Gastroesophageal sphincter (tissue), 3 donors: ENCODE measurements around the gene ZNF620.

Experiments
- POLR2A ChIP-seq, 2 donors: fragments of 450-650 bp; IDR thresholded peaks; one replicate each; pipeline ENCODE4 v1.6.1; 2017; ENCODE audit warnings: antibody characterized with exemption in 2 of 2, mild to moderate bottlenecking in 2 of 2, moderate library complexity in 1 of 2
- TF ChIP-seq, protein P1 (sequence below), 4 experiments: fragments of 200-600 bp in 2 of 4; fragments of 450-650 bp in 2 of 4; sonication (generic) in 1 of 4; IDR thresholded peaks; one replicate each; pipeline ENCODE4 v1.5.1; 2017 to 2019; ENCODE audit warnings: antibody characterized with exemption in 4 of 4, mild to moderate bottlenecking in 2 of 4, moderate library complexity in 2 of 4

DNA sequence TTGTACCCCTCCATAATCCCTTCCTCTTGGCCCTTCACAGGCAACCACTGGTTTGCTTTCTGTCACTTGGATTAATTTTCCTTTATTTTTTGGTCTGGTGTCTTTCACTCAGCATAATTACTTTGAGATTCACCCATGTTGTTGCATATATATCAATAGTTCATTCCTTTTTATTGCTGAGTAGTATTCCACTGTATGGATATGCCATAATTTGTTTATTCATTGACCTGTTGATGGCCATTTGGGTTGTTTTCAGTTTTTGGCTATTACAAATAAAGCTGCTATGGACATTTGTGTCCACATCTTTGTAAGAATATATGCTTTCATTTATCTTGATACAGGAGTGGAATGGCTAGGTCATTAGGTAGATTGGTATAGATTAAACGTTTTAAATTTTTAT is 13.0 kb downstream of the ZNF620 start:
- TF ChIP-seq, protein P1, sequence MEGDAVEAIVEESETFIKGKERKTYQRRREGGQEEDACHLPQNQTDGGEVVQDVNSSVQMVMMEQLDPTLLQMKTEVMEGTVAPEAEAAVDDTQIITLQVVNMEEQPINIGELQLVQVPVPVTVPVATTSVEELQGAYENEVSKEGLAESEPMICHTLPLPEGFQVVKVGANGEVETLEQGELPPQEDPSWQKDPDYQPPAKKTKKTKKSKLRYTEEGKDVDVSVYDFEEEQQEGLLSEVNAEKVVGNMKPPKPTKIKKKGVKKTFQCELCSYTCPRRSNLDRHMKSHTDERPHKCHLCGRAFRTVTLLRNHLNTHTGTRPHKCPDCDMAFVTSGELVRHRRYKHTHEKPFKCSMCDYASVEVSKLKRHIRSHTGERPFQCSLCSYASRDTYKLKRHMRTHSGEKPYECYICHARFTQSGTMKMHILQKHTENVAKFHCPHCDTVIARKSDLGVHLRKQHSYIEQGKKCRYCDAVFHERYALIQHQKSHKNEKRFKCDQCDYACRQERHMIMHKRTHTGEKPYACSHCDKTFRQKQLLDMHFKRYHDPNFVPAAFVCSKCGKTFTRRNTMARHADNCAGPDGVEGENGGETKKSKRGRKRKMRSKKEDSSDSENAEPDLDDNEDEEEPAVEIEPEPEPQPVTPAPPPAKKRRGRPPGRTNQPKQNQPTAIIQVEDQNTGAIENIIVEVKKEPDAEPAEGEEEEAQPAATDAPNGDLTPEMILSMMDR (IDR thresholded peaks at IDR 0.05): no peak
- TF ChIP-seq POLR2A (IDR thresholded peaks at IDR 0.05): no peak
